ENCODE measurements around the gene PLCH2.

Gene PLCH2

DNA sequence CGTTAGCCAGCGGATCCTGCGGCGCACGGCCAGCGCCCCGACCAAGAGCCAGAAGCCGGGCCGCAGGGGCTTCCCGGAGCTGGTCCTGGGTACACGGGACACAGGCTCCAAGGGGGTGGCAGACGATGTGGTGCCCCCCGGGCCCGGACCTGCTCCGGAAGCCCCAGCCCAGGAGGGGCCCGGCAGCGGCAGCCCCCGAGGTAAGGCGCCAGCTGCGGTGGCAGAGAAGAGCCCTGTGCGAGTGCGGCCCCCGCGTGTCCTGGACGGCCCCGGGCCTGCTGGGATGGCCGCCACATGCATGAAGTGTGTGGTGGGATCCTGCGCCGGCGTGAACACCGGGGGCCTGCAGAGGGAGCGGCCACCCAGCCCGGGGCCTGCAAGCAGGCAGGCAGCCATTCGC is 26.1 kb downstream of the PLCH2 start:
- FAIRE-seq, result no peak

DNA sequence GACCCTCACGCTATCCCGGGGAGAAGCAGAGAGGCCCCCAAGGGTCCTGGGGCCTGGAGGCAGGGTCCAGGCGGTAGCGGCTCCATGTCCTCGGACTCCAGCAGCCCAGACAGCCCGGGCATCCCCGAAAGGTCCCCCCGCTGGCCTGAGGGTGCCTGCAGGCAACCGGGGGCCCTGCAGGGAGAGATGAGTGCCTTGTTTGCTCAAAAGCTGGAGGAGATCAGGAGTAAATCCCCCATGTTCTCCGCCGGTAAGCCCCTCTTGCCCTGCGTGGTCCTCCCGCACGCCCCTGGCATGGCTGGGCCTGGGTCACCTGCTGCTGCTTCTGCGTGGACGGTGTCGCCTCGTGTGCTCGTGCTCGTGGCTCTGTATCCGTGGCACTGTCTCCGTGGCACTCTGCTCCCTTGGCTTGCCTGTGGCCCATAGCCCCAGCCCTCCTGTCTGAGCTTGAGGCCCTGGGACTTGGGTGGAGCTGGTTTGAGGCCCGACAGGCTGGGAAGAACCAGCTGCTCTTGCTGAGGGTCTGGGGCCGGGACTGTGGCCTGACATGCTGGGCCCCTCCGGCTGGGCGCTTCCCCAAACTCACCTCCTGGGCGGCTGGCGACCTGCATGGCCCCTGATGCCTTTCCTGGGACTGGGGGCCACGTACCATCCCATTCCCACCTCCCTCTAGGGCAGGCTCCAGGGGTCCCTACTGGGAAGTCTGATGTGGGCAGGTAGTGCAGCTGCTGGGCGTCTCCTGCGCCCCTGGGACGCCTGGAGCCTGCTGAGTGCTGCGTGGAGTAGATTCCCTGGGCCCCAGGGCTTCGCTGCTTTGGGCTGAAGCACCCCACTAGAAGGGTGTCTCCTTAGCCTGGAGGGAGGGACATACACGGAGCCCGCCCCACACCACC is 26.8 kb downstream of the PLCH2 start:
- no peak for FAIRE-seq

DNA sequence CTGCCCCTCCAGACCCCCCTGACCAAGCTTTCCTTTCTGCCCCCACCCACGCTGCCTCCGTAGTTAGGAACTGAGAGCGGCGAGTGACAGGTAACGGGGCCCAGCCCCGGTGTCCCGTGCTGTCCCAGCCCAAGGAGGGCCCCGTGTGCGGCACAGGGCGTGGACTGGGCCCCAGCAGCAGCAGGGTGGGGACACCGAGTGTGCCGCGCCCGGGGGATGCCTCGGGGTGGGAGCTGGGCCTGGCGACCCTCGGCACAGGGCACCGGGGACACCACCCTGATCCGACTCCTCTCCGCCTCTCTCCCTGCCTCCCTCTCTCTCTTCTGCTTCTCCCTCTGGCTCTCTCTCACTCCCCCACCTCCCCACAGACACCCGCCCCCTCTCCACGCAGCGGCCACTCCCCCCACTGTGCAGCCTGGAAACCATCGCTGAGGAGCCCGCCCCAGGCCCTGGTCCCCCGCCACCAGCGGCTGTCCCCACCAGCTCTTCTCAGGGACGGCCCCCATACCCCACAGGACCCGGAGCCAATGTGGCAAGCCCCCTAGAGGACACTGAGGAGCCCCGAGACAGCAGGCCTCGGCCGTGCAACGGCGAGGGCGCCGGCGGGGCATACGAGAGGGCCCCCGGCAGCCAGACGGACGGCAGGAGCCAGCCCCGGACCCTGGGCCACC is 27.6 kb downstream of the PLCH2 start:
- no peak for FAIRE-seq

DNA sequence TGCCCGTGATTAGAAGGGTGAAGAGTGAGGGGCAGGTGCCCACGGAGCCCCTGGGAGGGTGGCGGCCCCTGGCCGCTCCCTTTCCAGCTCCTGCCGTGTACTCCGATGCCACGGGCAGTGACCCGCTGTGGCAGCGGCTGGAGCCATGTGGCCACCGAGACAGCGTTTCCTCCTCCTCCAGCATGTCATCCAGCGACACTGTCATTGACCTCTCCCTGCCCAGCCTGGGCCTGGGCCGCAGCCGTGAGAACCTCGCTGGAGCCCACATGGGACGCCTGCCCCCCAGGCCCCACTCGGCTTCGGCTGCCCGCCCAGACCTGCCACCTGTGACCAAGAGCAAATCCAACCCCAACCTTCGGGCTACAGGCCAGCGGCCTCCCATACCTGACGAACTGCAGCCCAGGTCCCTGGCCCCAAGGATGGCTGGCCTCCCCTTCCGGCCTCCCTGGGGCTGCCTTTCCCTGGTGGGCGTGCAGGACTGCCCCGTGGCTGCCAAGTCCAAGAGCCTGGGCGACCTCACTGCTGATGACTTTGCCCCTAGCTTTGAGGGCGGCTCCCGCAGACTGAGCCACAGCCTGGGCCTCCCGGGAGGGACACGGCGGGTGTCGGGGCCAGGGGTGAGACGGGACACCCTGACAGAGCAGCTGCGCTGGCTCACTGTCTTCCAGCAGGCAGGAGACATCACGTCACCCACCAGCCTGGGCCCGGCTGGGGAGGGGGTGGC is 28.3 kb downstream of the PLCH2 start:
- FAIRE-seq, result no peak

DNA sequence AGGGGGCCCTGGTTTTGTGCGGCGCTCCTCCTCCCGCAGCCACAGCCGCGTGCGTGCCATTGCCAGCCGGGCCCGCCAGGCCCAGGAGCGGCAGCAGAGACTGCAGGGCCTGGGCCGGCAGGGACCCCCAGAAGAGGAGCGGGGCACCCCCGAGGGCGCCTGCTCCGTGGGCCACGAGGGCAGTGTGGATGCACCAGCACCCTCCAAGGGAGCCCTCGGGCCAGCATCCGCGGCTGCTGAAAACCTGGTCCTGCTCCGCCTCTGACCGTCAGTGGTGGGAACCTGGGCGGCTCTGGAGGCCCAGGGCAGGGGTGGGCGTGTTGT is 28.8 kb downstream of the PLCH2 start:
- no peak for FAIRE-seq

DNA sequence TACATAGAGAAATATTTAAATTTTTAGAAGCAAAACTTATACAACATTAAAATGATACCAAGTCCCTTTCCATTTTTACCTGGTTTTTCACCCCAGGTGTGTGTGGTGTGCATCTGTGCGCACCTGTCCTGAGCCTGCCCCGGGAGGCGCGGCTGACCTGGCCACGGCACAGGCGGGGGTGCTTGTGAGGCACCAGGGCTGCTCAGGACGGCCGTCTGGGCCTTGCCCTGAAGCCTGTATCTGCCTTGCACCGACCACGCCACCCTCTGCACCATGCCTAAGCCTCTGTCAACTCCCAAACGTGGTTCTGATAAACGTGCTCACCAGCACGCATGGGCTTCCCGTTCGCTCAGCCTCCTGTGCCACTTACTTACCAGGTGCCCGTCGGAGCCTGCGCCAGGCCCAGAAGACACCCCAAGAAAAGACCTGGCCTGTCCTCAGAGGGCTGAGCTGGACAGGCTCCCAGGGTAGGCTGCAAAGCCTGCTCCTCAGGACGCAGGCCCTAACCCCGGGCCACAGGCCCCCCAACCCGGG is 29.4 kb downstream of the PLCH2 start:
- FAIRE-seq, result no peak

DNA sequence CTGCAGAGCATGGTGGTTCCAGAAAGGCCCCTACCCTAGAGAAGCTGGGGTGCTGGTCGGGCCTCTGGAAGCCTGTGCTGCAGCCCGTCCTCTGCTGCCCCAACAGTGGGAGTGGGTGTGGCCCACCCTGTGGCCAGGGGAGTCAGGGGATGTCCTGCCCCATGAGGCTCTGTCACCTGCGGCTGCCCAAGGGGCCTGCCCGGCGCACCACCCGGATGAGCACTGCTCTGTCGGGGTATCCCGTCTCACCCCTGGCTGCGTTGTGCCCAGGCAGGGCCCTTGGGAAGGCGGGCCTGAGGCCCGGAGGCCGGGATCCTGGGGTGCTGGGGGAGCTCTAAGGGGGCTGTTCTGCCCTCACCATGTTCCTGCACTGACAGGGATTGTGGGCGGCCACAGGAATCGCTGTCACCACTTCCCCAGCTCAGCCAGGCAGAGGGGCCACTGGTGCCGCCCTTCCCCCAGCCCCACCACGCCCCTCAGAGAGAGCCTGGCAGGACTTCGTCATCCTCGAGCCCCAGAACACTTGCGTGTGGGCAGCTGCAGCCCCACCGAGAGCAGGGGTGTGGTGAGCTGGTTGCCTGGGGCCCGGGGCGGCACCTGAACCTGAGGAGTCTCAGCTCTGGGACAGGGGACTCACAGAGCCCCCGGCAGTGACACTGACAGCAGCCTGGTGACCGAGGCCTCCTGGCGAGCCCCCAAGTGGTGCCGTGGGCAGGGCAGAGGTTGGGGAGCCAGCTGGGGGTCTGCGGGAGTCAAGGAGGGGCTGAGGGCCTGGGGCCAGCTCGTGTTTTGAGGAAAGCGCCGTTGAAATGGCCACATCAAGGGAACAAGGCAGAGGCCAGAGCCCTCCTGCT is 30.1 kb downstream of the PLCH2 start:
- no peak for FAIRE-seq

DNA sequence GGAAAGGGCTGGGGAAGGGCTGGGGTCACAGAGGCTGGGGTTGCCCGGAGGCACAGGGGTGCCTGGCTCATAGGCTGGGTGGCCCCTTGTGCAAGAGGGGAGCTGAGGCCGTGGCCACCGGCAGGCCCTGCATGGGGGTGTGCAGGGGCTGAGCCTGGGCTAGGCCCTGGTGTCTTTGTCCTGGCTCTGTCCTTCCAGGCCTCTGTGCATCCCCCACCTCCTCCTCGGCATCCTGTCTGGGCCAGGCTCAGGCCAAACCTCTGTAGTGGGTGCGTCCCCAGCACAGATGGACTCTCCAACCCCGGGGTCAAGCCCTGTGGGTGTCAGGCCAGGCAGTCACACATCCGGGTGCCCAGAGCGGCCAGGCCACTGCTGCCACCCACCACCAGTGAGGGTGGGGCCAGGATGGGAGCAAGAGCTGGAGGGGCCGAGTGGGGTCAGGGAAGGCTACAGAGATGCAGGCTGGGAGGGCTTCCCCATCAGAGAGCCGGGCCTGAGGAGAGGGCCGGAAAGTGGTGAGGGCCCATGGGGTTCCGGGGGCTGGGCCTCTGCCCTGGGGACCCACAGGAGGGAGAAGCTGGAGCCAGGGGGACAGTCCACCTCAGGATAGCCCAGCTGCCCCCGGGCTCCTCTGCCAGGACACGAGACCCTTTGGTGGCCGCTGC is 30.9 kb downstream of the PLCH2 start:
- no peak for FAIRE-seq

DNA sequence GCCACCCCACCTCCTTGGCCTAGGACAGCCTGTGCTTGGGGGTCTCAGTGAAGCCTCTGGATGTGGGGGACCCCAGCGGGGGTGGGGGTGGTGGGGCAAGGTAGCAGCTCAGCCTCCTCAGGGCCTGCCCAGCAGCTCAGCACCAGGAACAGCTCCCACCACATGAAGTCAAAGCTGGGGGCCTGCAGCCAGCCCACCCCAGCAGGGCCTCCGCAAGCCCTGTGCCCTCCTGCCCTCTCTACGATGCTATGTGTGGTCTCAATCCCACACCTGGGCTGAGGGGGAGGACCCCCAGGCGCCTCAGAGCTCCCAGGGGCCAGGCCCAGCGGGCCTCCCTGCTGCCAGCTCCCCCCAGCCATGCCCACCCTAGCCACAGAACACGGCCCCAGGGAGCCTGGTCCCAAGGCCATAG is 31.7 kb downstream of the PLCH2 start:
- FAIRE-seq, result no peak

DNA sequence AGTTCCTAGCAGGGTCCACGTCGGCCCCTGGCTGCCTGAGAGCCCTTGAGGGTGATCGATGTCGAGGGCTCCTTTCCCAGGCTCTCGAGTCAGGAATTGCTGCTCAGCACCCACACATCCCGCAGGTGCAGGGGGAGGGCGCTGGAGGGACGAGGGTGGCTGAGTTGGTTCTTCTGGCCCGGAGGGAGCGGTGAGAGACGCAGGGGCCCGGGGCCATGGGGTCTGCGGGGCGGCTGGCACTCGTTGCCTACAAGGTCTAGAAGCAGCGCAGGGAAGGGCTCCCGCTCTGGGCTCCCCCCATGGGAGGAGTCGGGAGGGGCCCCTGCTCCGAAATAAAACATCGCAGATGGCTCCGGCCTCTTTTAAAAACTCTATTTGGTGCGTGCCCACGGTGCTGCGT is 32.1 kb downstream of the PLCH2 start:
- FAIRE-seq, result no peak

DNA sequence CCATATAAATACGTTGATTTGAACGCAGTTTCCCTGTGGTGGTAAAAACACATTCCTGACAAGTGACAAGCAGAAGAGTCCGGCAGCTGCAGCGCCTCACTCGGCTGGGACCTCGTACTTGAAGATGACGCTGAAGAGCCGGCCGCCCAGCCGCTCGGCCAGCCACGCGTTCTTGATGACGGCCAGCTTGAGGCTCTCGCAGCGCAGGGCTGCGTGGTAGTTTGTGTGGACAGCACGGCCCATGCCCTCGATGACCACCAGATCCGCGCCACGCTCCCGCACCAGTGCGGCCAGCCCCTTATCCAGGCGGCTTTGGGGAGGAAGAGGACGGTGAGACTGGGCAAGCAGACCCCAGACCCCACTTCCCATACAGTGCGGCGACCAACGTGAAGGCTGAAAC is 32.7 kb downstream of the PLCH2 start:
- FAIRE-seq, result no peak

DNA sequence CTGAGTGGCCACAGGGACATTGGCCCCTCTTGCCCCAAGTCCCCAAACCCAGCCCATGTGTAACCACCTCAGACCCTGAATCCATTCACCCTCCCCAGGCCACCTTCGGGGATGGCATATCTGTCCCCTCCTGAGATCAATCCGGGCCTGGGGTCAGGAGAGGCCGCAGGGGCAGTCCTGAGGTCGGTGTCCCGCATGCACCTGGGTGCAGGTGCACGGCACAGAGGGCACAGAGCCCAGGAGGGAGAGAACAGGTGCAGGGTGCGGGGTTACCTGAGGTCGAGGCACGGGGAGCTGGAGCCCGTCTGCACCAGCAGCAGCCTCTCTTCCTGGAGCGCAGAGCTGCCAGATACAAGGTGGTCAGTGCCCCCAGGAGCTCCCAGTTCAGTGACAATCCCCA is 33.5 kb downstream of the PLCH2 start:
- FAIRE-seq, result no peak

DNA sequence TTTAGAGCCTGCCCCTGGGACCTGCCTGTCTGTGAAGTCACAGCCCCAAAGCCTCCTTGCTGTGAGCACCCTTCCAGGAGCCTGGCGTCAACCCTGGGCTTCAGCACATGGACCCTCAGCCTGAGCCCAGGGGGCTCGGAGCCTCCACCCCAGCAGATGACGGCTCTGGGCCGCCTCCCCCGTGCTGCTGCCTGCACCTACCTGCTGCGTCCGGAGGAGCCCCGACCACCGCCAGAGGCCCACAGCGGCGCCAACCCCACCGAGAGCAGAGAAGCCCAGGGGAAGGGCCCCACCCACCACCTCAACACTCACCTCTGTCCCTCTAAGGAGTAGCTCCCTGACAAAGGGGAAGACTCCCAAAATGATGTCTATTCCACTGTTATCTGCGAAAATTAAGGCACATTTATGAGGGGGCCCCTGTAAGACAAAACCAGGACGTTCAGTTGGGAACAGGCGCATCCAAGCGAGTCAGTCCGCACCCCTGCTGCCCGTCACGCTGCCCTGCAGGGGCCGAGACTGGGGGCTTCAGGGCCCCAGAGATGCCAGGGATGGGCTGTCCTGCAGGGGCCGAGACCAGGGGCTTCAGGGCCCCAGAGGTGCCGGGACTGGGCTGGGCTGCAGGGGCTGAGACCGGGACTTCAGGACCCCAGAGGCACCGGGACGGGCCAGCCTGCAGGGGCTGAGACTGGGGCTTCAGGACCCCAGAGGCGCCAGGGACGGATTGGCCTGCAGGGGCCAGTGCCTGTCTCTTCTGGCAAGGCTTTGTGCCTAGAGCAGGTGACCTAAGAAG is 34.5 kb downstream of the PLCH2 start:
- no peak for FAIRE-seq

DNA sequence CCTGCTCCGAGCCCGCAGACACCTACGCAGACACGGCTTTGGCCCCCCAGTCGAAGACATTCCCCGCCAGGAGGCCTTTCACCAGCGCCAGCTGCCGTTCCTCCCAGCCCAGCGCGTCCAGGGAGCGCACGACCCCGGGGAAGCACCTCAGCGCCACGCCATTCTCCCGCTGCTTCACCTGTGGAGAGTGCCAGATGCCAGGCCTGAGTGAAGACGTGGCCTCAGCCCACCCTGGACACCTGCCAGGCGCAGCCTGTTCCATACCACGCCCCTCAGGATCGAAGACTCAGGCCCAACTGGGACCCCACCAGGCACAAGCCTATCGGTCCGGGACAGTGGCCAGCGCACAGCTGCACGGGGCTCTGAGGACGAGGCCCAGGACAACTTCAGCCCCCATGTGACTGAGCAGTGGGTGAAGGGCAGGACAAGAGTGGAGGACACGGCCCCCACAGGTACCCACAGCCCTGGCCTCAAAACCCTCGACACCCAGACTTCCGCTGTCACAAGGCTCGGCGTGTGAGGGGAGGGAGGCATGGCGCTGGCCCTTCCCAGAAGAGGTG is 36.9 kb downstream of the PLCH2 start:
- FAIRE-seq, result no peak

DNA sequence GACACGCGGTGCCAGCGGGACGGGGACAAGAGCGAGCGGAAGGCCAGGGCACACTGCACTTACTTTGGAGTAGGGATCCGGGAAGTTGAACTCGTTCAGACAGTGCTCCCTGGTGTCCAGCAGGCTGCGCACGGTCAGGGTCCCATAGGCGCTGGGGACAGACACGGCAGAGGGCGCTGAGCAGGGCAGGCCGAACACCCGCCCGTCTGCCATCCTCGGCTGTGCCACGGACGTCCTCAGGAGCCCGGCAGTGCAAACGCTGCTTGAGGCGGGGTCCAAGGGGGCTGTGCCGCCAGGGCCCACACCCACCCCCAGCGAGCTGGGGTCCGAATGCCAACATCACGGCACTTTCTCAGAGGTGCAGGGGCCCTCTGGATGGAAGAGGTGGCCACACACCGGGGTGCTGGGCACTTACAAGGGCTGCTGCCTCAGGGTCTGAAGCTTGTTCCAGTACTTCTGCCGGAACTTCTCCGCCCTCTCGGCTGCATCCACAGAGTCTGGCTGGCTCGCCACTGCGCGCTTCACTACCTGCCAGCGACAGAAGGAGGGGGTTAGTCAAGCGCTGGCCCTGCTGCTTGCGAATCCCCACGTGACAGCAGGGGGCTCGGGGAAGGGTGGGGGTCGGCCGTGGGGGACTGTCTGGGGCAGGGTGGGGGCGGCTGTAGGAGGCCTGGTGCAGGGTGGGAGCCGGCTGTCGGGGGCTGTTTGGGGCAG is 38.0 kb downstream of the PLCH2 start:
- FAIRE-seq, result no peak

DNA sequence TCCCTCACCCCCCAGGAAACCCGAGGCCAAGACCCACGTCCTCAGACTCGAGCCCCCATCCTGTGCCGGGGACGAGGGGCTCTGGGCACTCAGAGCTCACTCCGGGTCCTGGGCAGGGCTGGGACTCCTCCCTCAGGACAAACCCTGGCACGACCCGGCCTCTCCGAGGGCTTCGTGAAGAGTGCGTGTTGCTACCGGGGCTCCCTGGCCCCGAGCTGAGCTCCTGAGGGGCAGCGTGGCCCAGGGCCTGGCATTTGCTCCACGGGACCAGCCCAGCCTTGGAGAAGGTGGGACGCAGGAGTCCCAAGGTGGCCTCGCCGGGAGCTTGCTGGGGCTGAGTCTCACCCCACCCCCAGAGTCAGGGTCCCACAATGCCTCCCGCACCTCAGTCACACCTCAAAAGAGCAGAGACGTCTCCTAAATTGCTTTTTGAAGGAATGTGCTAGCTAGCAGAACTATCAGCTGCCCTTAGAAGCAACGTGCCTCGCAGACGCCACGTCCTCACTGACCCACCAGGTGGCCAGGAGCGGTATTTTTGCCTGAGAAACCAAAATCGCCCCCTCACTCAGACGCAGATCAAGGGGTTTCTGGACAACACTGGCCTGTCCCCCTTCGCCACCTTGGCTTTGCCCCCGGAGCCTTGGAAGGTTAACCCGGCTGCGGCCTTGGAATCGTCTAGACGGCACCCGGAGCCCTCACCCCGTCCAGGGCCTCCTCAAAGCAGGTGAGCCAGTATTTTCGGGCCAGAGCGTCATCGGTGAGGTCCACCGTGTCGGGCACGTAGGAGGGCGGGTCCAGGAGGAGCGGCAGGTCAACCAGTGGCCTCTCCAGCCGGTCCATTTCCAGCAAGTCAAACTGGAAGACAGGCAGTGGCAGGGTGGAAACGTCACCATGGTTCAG is 39.0 kb downstream of the PLCH2 start:
- FAIRE-seq, result no peak

DNA sequence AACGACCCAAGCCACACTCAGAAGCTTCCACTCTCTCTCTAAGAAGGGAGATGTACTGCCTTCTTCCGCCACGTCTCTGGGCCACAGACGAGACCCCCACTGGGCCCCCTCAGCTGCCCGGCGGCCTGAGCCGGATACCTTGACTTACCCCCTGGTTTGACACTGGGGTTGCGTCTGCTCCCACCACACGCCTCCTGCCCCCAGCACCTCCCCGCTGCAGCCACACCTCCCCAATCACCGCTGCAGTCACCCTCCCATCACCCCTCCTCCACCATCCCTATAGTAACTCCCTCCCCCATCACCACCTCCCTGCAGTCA is 39.6 kb downstream of the PLCH2 start:
- FAIRE-seq, result no peak

DNA sequence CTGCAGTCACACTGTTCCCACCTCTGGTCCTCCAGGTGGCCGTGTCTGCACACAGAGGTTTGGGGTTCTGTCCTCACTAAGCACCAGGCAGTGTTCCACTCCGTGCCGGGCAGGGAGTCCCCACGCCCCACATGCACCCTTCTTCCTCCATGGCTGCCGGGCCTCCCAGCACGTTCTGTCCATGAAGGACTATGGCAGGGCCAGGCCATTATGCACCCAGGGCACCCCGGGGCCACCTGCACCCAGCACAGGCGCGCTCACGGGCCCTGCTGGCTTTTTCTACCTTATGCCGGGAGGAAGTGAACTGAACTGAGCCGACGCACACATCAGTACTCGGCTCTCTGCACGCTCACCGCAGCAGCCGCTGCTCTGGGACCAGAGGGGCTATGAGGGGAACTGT is 40.0 kb downstream of the PLCH2 start:
- FAIRE-seq, result no peak

DNA sequence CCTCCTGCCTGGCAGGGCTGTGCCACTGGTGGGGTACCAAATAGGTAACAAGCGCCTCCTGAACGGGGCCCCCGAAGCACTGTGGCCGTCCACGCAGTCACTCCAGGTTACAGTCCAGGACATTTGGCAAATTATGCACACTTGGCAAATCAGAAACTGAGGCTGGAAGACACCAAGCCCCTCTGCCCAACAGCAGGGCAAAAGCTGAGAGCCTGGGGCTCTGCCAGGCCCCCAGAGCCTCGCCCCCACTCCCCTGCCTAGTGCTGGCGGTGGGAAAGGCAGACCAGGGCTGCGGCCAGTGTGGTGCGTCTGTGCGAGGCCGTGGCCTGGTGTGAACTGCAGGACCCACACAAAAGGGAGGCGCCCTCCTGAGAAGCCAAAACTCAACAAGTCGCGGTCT is 40.9 kb downstream of the PLCH2 start:
- FAIRE-seq, result no peak

Data from A204.1 (cell line).